OCI-LY7 (cell line): ENCODE data around the gene GOLPH3L.

Source experiments
- CTCF ChIP-seq: fragments of 200-600 bp; sonication (generic); conservative IDR thresholded peaks from 2 replicates; pipeline ENCODE4 v1.5.1; 2014; ENCODE audit warnings: mild to moderate bottlenecking, antibody characterized with exemption, low read length, moderate library complexity, mixed read lengths
- EZH2phosphoT487 ChIP-seq: fragments of 200-600 bp; sonication (generic); IDR thresholded peaks from 2 replicates; pipeline ENCODE4 v1.6.1; 2018; ENCODE audit warnings: low read depth, borderline replicate concordance, mild to moderate bottlenecking, mixed run types, antibody characterized with exemption, low read length, moderate library complexity, mixed read lengths

GRCh38 chr1:150609732-150610131 is 87.2 kb downstream of the GOLPH3L start:
- TF ChIP-seq CTCF (no peak), EZH2phosphoT487 (no peak)
